HG03066 (cell line): Measurements from ENCODE around the gene SMS.

Experiments
- ATAC-seq: cut with Tn5 transposase; IDR thresholded peaks from one replicate; pipeline ENCODE4 v1.9.1; 2021; ENCODE audit warnings: low read depth; ENCODE audit not compliant: unreplicated experiment

The SMS gene

DNA sequence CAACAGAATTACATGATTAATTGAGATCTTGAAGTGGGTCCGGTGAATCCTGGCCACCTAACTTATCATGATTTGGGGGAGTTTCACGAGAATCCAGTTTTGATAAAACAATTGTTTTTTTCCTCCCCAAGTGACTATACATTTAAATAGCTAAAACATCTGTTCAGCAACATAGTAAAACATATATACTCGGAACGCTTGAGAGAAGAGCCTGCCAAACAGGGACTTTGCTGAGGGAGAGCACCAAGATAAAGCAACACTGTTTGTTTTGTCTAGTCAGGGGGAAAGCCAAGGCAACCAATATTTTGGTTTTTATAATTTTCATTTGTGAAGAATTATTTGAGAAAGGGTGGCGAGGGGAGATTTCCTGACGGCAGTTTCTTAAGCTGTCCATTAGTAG, 92.0 kb downstream of the SMS start:
- ATAC-seq, result no peak

DNA sequence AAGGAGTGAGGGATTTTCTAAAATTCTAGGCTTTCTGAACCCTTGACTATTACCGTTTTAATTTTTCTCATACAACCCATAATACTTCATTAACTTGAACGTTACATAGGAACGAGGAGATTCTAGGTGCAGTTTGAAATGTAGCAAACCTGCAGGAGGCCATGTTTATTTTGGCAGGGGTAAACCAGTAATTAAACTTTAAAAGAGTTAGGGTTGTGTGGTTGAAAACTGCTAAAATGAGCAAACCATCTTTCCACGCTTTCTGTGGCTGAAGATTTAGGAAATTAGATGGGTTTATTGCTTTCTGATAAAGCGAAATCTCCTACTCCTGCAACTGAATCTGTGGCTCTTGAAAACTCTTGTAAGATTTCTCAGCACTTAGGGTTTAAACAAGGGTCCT, 93.3 kb downstream of the SMS start:
- no peak for ATAC-seq

DNA sequence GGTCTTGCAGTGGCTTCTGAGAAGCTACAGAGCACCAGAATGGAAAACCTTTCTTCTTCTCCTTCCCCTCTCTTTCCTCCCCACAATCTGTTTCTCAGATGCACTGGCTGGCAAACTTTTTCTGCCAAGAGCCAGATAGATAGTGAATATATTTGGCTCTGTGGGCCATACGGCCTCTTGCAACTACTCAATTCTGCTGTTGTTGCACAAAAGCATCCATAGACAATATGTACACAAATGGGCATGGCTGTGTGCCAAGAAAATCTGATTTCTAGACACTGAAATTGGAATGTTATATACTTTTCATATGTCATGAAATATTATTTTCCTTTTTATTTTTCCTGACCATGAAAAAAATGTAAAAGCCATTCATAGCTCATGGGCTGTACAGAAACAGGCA, 94.7 kb downstream of the SMS start:
- ATAC-seq, result no peak

DNA sequence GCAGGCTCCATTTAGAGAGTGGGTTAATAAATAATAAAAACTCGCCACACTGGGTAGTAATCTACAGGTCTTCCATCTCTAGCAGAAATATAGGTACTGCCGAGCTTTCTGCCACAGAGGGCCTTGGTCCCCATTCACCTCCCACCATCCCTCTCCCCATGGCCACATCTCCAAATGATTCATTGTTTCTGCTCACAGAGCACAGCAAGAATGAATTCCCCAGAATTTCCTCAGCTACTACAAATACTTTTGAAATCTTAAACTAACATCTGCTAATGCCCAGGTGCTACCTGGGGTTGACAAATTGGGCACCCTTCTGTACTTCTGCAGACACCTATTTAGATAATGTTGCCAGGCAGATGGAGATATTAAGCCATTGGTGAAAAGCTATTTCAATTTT, 96.7 kb downstream of the SMS start:
- ATAC-seq, result no peak

DNA sequence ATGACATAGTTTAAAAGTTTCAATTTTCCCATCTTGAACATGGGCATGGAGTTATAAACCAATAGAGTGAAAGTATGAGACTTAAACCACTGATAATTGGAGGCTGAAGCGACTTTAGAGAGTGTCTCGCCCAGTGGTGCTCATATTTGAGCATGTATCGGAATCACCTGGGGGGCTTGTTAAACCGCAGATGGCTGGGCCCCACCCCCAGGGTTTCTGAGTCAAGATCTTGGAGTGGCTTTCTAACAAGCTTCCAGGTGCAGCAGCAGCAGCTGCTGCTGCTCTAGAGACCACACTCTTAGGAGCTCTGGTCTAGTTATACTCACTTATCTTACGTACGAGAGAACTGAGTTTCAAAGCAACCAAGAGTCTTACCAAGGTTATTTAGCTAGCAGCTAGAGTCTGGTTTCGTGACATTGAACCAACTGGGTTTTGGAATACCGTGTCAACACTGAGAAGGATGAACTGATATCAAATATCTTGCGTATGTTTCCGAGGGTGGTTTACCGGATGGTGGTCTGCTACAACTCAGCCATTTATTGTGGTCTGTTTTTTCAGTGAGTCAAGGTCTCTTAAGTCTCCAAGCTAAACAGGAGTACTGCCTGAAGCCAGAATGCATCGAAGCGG, 97.5 kb downstream of the SMS start:
- ATAC-seq, result no peak

DNA sequence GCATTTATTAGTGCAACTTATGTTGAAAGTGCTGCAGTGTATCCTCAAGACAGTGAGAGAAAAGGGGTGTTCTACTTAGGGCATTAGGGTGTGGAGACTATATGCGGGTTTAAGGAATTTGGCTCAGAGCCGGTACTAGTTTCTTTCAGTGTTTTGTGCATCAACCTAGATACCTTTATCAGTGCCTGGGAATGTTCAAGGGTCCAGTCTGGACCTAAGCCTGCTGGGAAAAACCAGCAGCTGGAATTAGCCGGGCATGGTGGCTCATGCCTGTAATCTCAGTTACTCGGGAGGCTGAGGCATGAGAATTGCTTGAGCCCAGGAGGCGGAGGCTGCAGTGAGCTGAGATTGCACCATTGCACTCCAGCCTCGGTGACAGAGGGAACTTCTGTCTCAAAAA, 99.0 kb downstream of the SMS start:
- no peak for ATAC-seq

DNA sequence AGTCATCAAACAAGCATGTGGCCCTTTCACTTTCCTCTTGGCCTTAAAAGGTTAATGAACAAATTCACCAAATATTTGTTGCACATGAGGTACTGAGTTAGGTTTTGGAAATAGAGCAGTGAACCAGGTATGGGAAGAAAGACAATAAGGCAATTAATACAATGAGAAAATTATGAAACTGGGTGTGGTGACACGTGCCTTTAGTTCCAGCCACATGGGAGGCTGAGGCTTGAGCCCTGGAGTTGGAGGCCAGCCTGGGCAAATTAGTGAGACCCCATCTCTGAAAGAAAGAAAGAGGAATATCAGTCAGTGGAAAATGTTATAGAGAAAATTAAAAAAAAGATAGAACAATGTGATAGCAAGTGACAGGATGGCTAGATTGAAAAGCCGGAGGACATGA, 99.7 kb downstream of the SMS start:
- no peak for ATAC-seq

DNA sequence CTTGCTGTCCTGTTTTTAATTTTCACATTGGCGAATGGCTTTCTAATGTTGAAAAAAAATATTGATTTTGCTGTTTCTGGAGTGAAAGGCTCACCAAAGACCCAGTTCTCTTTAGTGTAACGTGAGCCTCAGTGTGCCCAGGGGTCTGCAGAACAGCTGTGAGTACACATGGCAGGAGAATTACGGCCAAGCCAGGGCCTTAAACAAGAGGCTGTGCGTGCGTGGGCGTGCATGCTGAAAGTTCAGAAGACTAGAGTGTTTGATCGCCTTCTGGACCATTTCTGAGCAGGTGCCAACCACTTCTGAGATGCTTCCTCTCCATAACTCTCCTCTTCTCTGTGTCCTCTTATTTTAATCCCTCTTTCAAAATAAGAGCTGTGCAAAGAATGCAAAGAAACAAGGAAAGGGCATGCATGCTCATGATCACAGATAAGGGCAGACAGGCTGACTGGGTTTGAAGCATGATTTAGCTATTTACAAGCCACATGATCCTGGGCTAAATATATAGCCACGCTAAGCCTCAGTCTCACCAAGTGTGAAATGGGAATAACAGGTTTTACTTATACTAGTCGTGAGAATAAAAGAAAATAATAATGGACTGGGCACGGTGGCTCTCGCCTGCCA, 101.5 kb downstream of the SMS start:
- ATAC-seq, result no peak

DNA sequence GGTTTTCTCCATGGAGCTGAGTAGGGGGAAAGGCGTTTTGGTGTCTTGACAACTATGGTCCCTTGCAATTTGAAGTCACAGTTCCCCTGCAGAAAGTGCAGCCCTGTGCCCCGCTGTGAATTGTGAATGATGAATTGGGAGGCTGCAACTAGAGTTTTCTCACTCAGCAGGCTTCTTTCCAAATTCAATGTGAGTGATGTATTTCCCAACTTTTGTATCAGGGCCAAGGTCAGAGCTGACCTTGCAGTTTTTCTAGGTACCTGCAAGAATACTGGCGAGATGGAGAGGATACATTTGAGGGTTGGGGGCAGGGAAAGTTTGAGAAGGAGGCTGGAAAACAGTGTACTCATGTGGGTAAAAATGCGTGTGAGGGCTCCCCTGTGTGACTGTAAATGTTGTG, 103.4 kb downstream of the SMS start:
- ATAC-seq, result no peak
